ENCODE measurements around the gene SLC40A1.

The SLC40A1 gene

GRCh38 chr2:189522435-189523151 is 58.0 kb downstream of the SLC40A1 start:
- no peak for ATAC-seq
- H3K27ac Mint-ChIP-seq: no peak overlapping the region
- no peak overlapping the region for H3K4me3 Mint-ChIP-seq
- peaks cover 23% of the 10 kb centered on the region for H3K27me3 Mint-ChIP-seq
- H3K4me1 Mint-ChIP-seq: no peaks in the 10 kb centered on the region
- H3K36me3 Mint-ChIP-seq: no peaks in the 10 kb centered on the region
- H3K9me3 Mint-ChIP-seq: no peaks in the 10 kb centered on the region

- Mint-ChIP-seq H3K4me1 (no peaks in the 10 kb centered on the region), H3K27me3 (peaks cover 26% of the 10 kb centered on the region), H3K9me3 (no peaks in the 10 kb centered on the region), H3K27ac (no peak overlapping the region), H3K36me3 (no peaks in the 10 kb centered on the region), H3K4me3 (no peak overlapping the region)
- no peak for ATAC-seq
Measured at GRCh38 chr2:189521699-189522434, 58.7 kb downstream of the SLC40A1 start.

- Mint-ChIP-seq H3K4me1 (no peaks in the 10 kb centered on the region), H3K36me3 (no peaks in the 10 kb centered on the region), H3K9me3 (no peaks in the 10 kb centered on the region), H3K4me3 (no peak overlapping the region), H3K27me3 (peaks cover 35% of the 10 kb centered on the region), H3K27ac (no peak overlapping the region)
- ATAC-seq: no peak
Measured at GRCh38 chr2:189519631-189520387, 60.8 kb downstream of the SLC40A1 start.

GRCh38 chr2:189517847-189518535 is 62.6 kb downstream of the SLC40A1 start:
- H3K27ac Mint-ChIP-seq: no peak overlapping the region
- no peak overlapping the region for H3K4me3 Mint-ChIP-seq

GRCh38 chr2:189516546-189516945 is 64.0 kb downstream of the SLC40A1 start:
- Mint-ChIP-seq H3K36me3 (no peaks in the 10 kb centered on the region), H3K4me3 (no peak overlapping the region), H3K9me3 (no peaks in the 10 kb centered on the region), H3K27me3 (peaks cover 46% of the 10 kb centered on the region), H3K4me1 (no peaks in the 10 kb centered on the region), H3K27ac (no peak overlapping the region)
- no peak for ATAC-seq

More at GRCh38 chr2:189517847-189518535, 62.6 kb downstream of the SLC40A1 start:
- ATAC-seq: no peak
- Mint-ChIP-seq H3K9me3 (no peaks in the 10 kb centered on the region), H3K27me3 (peaks cover 45% of the 10 kb centered on the region), H3K36me3 (no peaks in the 10 kb centered on the region), H3K4me1 (no peaks in the 10 kb centered on the region)

- no peak overlapping the region for H3K4me3 Mint-ChIP-seq
- H3K9me3 Mint-ChIP-seq: no peaks in the 10 kb centered on the region
- no peak for ATAC-seq
- peaks cover 46% of the 10 kb centered on the region for H3K27me3 Mint-ChIP-seq
- H3K36me3 Mint-ChIP-seq: no peaks in the 10 kb centered on the region
- no peaks in the 10 kb centered on the region for H3K4me1 Mint-ChIP-seq
- H3K27ac Mint-ChIP-seq: no peak overlapping the region
Measured at GRCh38 chr2:189515264-189515663, 65.3 kb downstream of the SLC40A1 start.

- H3K4me1 Mint-ChIP-seq: no peaks in the 10 kb centered on the region
- H3K4me3 Mint-ChIP-seq: no peak overlapping the region
- H3K27me3 Mint-ChIP-seq: peaks cover 40% of the 10 kb centered on the region
- H3K9me3 Mint-ChIP-seq: peaks cover 1% of the 10 kb centered on the region
- no peak overlapping the region for H3K27ac Mint-ChIP-seq
- ATAC-seq: no peak
- H3K36me3 Mint-ChIP-seq: no peaks in the 10 kb centered on the region
Measured at GRCh38 chr2:189514104-189514503, 66.5 kb downstream of the SLC40A1 start.

GRCh38 chr2:189512879-189513278 is 67.7 kb downstream of the SLC40A1 start:
- no peak for ATAC-seq
- Mint-ChIP-seq H3K9me3 (peaks cover 6% of the 10 kb centered on the region), H3K27me3 (peaks cover 34% of the 10 kb centered on the region), H3K27ac (no peak overlapping the region), H3K36me3 (no peaks in the 10 kb centered on the region), H3K4me3 (no peak overlapping the region), H3K4me1 (no peaks in the 10 kb centered on the region)

- no peak for ATAC-seq
- H3K27ac Mint-ChIP-seq: no peak overlapping the region
Measured at GRCh38 chr2:189511960-189512319, 68.6 kb downstream of the SLC40A1 start.

GRCh38 chr2:189511210-189511959 is 69.2 kb downstream of the SLC40A1 start:
- no peaks in the 10 kb centered on the region for H3K4me1 Mint-ChIP-seq
- H3K27me3 Mint-ChIP-seq: peaks cover 22% of the 10 kb centered on the region
- peaks cover 6% of the 10 kb centered on the region for H3K9me3 Mint-ChIP-seq
- H3K4me3 Mint-ChIP-seq: no peak overlapping the region
- no peak overlapping the region for H3K27ac Mint-ChIP-seq
- H3K36me3 Mint-ChIP-seq: no peaks in the 10 kb centered on the region
- no peak for ATAC-seq

More at GRCh38 chr2:189511960-189512319, 68.6 kb downstream of the SLC40A1 start:
- H3K27me3 Mint-ChIP-seq: peaks cover 25% of the 10 kb centered on the region
- no peaks in the 10 kb centered on the region for H3K4me1 Mint-ChIP-seq
- H3K36me3 Mint-ChIP-seq: no peaks in the 10 kb centered on the region
- H3K4me3 Mint-ChIP-seq: no peak overlapping the region
- peaks cover 6% of the 10 kb centered on the region for H3K9me3 Mint-ChIP-seq

Measured in stimulated activated memory B cell treated with anti-CD40 and anti-IgM and Interleukin-4, amounts not matched to agents 10 μg/mL and 1 μg/mL and 100 μg/mL, for 72 hours (primary cell).